Endothelial cell of umbilical vein (primary cell): ENCODE results near the gene RBM17. TPM values are rescaled to one million over a fixed set of nuclear protein-coding genes. Genes with fewer than 3 reads are reported as not detected.

Experiments used
- BruUV-seq: library from RNA; stranded (reverse); fragments of 400-500 nt; replicated peaks from 2 replicates; lab custom pipeline; 2021; lab: Mats Ljungman, UMichigan
- CTCF ChIA-PET: fragments of 300-600, 350-600 bp; sonication (Branson Sonifier 250); formaldehyde crosslinking; loops from one replicate; lab custom pipeline; 2021; ENCODE audit warnings: antibody characterized with exemption, inconsistent platforms; lab: Charles Lee
- POLR2A ChIA-PET: fragments of 300-600, 350-600 bp; sonication (Branson Sonifier 250); formaldehyde crosslinking; loops from one replicate; lab custom pipeline; 2021; ENCODE audit warnings: antibody characterized with exemption, inconsistent platforms; lab: Charles Lee
- DNase-seq: peaks from one replicate; pipeline ENCODE4 v3.0.0-alpha.2; 2011; ENCODE audit warnings: low read depth, low spot score
- FAIRE-seq: peaks from 2 replicates; lab custom pipeline; 2011; peaks lifted over from hg19 to GRCh38; lab: Jason Lieb, UNC
- H2AFZ ChIP-seq: 2 replicates; pipeline ENCODE4 v1.6.0; 2012; ENCODE audit warnings: low read depth, low read length, control low read depth, inconsistent platforms
- H3K27ac ChIP-seq: 2 replicates; pipeline ENCODE4 v1.5.1; 2011; ENCODE audit warnings: low read depth, mild to moderate bottlenecking, control low read depth, low read length, moderate library complexity; ENCODE audit not compliant: insufficient read depth
- H3K27me3 ChIP-seq, 2 experiments: 2 replicates each; pipeline versions ENCODE4 v1.6.0 to v1.6.1; 2011; ENCODE audit warnings: low read length in 2 of 2, mixed read lengths in 1 of 2; ENCODE audit not compliant: control insufficient read depth in 2 of 2, insufficient read depth in 2 of 2
- H3K36me3 ChIP-seq, 2 experiments: 2 replicates in 1 of 2; 3 replicates in 1 of 2; pipeline ENCODE4 v1.5.1; 2011; ENCODE audit warnings: low read length in 2 of 2, mild to moderate bottlenecking in 1 of 2, moderate library complexity in 1 of 2; ENCODE audit not compliant: control insufficient read depth in 2 of 2, insufficient read depth in 2 of 2; ENCODE audit errors: extremely low read depth in 1 of 2
- H3K4me1 ChIP-seq: 3 replicates; pipeline ENCODE4 v1.5.1; 2011; ENCODE audit warnings: mild to moderate bottlenecking, low read length; ENCODE audit not compliant: control insufficient read depth, insufficient read depth; ENCODE audit errors: extremely low read depth
- H3K4me2 ChIP-seq: 2 replicates; pipeline ENCODE4 v1.6.1; 2011; ENCODE audit warnings: low read length, control low read depth, mixed read lengths; ENCODE audit not compliant: insufficient read depth
- H3K4me3 ChIP-seq, 3 experiments: fragments of 200-600 bp in 1 of 3; sonication (generic), shearing (Covaris generic) in 1 of 3; replicated peaks in 1 of 3; 2 replicates each; pipeline ENCODE4 v1.5.1; 2011 to 2016; ENCODE audit warnings: control low read depth in 3 of 3, low read length in 3 of 3, mild to moderate bottlenecking in 2 of 3, inconsistent platforms in 1 of 3, low read depth in 1 of 3, moderate library complexity in 1 of 3; ENCODE audit not compliant: insufficient read depth in 1 of 3
- H3K79me2 ChIP-seq: 2 replicates; pipeline ENCODE4 v1.6.0; 2012; ENCODE audit warnings: low read length, inconsistent platforms; ENCODE audit not compliant: control insufficient read depth, insufficient read depth
- H3K9ac ChIP-seq: replicated peaks from 2 replicates; pipeline ENCODE3; 2011; ENCODE audit warnings: low read length, control low read depth; ENCODE audit not compliant: insufficient read depth; ENCODE audit errors: extremely low read depth
- H3K9me1 ChIP-seq: replicated peaks from 3 replicates; pipeline ENCODE4 v1.6.0; 2011; ENCODE audit warnings: mild to moderate bottlenecking, low read length; ENCODE audit not compliant: control insufficient read depth, insufficient read depth; ENCODE audit errors: extremely low read depth
- H3K9me3 ChIP-seq: replicated peaks from 2 replicates; pipeline ENCODE4 v1.5.1; 2012; ENCODE audit warnings: low read length, inconsistent platforms; ENCODE audit not compliant: control insufficient read depth, insufficient read depth
- H4K20me1 ChIP-seq: replicated peaks from 2 replicates; pipeline ENCODE3; 2011; ENCODE audit warnings: mild to moderate bottlenecking, low read length; ENCODE audit not compliant: control insufficient read depth, insufficient read depth; ENCODE audit errors: extremely low read depth
- EZH2 ChIP-seq: IDR thresholded peaks from 2 replicates; pipeline ENCODE4 v1.6.1; 2012; ENCODE audit warnings: borderline replicate concordance, low read depth, mild to moderate bottlenecking, moderate library complexity, low read length, inconsistent platforms; ENCODE audit not compliant: severe bottlenecking
- FOS ChIP-seq: IDR thresholded peaks from 2 replicates; pipeline ENCODE4 v1.6.1; 2011; ENCODE audit warnings: mild to moderate bottlenecking, low read length, moderate library complexity, borderline replicate concordance; ENCODE audit not compliant: insufficient read depth
- GATA2 ChIP-seq: IDR thresholded peaks from 2 replicates; pipeline ENCODE4 v1.7.0; 2011; ENCODE audit warnings: low read depth, mild to moderate bottlenecking, moderate library complexity, mixed read lengths, low read length; ENCODE audit not compliant: insufficient read length, insufficient read depth
- JUN ChIP-seq: IDR thresholded peaks from 2 replicates; pipeline ENCODE4 v1.6.1; 2011; ENCODE audit warnings: borderline replicate concordance, low read depth; ENCODE audit not compliant: insufficient read length, insufficient read depth
- MYC ChIP-seq: IDR thresholded peaks from one replicate; pipeline ENCODE4 v1.6.1; 2011; ENCODE audit warnings: mild to moderate bottlenecking, low read depth, low read length
- POLR2A ChIP-seq: IDR thresholded peaks from 2 replicates; pipeline ENCODE4 v1.6.1; 2012; ENCODE audit warnings: low read depth, mild to moderate bottlenecking, control low read depth, low read length
- POLR2AphosphoS5 ChIP-seq: IDR thresholded peaks from 2 replicates; pipeline ENCODE4 v1.6.1; 2012; ENCODE audit warnings: low read depth, mild to moderate bottlenecking, control low read depth, low read length, moderate library complexity; ENCODE audit not compliant: insufficient read depth
- dilution Hi-C: fragments of 300-500 bp; cut with MboI; formaldehyde crosslinking; loops from one replicate; pipeline ENCODE4 v1.15.0; 2019; ENCODE audit warnings: low sequenced_read_pairs; ENCODE audit not compliant: extremely low pct_ligation_motif_present
- intact Hi-C: fragments of 100-400 bp; cut with micrococcal nuclease; formaldehyde crosslinking; loops from one replicate; pipeline ENCODE4 v1.10.0; 2022
- polyA plus RNA-seq, 4 experiments: library from polyadenylated mRNA; depleted of rRNA in 3 of 4; stranded (reverse) in 3 of 4; unstranded in 1 of 4; fragments of >200 nt; gene quantifications; 2 replicates each; pipeline versions ENCODE4 v1.2.1 to v1.2.3, GENCODE V29; 2011 to 2012; ENCODE audit warnings: missing spikeins in 1 of 4
- total RNA-seq: library from RNA; stranded (reverse); gene quantifications from 2 replicates; pipeline ENCODE4 v1.2.3, GENCODE V29; 2021
- TF ChIP-seq, protein P1 (sequence below), 2 donors: IDR thresholded peaks; 1 replicate in 1 of 2; 2 replicates in 1 of 2; pipeline ENCODE4 v1.5.1; 2011; ENCODE audit warnings: low read length in 2 of 2, mild to moderate bottlenecking in 2 of 2, moderate library complexity in 2 of 2, control low read depth in 1 of 2, inconsistent platforms in 1 of 2, low read depth in 1 of 2; ENCODE audit not compliant: insufficient read depth in 1 of 2; ENCODE audit errors: extremely low read depth in 1 of 2
- TF ChIP-seq, protein P2 (sequence below): IDR thresholded peaks from 2 replicates; pipeline ENCODE4 v1.6.1; 2011; ENCODE audit not compliant: insufficient read depth, insufficient read length

The RBM17 gene
- total and polyA plus RNA-seq, 2 donors (not counting 3 experiments of a cell fraction or from before 2014, with no cell fraction given): 23.1 to 148 TPM

DNA sequence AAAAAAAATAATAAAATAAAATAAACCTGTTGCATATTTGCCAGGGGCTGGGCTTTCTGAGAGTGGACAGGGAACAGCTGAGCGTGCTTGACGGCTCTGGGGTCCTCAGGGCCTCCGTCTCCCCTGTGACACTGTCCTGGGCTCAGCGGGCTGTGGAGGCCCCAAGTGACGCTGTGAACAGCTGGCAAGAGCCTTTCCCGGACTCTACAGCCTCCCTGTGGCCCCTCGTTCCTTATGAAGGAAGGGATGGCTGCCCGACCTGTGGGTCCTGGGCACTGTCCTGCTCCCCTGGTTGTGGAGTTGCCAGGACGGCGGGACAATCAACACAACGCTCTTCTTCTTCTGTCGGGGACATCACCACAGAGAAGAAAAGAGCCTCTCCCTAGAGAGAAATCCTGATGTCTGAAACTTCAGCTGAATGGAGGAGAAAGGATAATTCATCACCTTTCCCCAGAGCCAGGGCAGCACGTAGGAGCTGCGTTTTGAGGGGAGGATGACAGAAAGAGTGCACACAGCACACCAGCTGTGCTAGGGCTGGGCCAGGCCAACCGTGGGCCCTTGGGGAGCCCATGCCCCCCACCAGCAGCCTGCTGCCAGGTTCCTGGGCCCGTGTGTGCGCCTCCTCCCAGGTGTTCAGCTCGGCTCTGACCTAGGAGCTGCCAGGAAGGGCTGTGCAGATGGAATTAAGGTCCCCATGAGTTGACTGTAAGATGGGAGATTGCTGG lies 45.4 kb downstream of the RBM17 start:
- BruUV-seq: no TSS peak
- no peaks in the 10 kb centered on the region for H3K36me3 ChIP-seq
- H3K9ac ChIP-seq: no peak overlapping the region
- ChIA-PET CTCF (interaction anchor here (0.9 to 2.1 kb wide), 4 partner anchors 10 to 68 kb away, joined by 3 to 6 read pairs (median 5); partner anchors contain the start of gene PFKFB3), POLR2A (interaction anchor here (0.9 kb wide), 1 partner anchor 10 kb away, joined by 6 read pairs; no protein-coding TSS in a partner anchor)
- dilution Hi-C loops: no loop called here
- H2AFZ ChIP-seq: no peak overlapping the region
- H3K27me3 ChIP-seq: peaks cover 2 to 11% of the 10 kb centered on the region in 2 experiments
- TF ChIP-seq FOS (no peak), POLR2AphosphoS5 (no peak), MYC (no peak), POLR2A (no peak), EZH2 (no peak), GATA2 (no peak), JUN (no peak)
- TF ChIP-seq, protein P1, sequence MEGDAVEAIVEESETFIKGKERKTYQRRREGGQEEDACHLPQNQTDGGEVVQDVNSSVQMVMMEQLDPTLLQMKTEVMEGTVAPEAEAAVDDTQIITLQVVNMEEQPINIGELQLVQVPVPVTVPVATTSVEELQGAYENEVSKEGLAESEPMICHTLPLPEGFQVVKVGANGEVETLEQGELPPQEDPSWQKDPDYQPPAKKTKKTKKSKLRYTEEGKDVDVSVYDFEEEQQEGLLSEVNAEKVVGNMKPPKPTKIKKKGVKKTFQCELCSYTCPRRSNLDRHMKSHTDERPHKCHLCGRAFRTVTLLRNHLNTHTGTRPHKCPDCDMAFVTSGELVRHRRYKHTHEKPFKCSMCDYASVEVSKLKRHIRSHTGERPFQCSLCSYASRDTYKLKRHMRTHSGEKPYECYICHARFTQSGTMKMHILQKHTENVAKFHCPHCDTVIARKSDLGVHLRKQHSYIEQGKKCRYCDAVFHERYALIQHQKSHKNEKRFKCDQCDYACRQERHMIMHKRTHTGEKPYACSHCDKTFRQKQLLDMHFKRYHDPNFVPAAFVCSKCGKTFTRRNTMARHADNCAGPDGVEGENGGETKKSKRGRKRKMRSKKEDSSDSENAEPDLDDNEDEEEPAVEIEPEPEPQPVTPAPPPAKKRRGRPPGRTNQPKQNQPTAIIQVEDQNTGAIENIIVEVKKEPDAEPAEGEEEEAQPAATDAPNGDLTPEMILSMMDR (IDR thresholded peaks at IDR 0.05; ENCODE audit: extremely low read depth in 1 of 2, insufficient read depth in 1 of 2, low read depth in 1 of 2, low read length in 2 of 2): no peak
- TF ChIP-seq, protein P2, sequence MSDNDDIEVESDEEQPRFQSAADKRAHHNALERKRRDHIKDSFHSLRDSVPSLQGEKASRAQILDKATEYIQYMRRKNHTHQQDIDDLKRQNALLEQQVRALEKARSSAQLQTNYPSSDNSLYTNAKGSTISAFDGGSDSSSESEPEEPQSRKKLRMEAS: no peak
- H3K4me3 ChIP-seq: no peak overlapping the region
- intact Hi-C loops: no loop called here
- H4K20me1 ChIP-seq: no peaks in the 10 kb centered on the region
- FAIRE-seq: no peak
- no peak for DNase-seq
- H3K4me2 ChIP-seq: no peak overlapping the region
- no peak overlapping the region for H3K27ac ChIP-seq
- no peaks in the 10 kb centered on the region for H3K9me3 ChIP-seq
- H3K9me1 ChIP-seq: no peaks in the 10 kb centered on the region
- H3K79me2 ChIP-seq: no peaks in the 10 kb centered on the region
- H3K4me1 ChIP-seq: no peaks in the 10 kb centered on the region
